ENCODE measurements around the gene AHSA1. TPM values are rescaled to one million over a fixed set of nuclear protein-coding genes. Genes with fewer than 3 reads are reported as not detected.

Gene AHSA1
- total RNA-seq, 1 donor from 2014 or later, result 190 TPM

DNA sequence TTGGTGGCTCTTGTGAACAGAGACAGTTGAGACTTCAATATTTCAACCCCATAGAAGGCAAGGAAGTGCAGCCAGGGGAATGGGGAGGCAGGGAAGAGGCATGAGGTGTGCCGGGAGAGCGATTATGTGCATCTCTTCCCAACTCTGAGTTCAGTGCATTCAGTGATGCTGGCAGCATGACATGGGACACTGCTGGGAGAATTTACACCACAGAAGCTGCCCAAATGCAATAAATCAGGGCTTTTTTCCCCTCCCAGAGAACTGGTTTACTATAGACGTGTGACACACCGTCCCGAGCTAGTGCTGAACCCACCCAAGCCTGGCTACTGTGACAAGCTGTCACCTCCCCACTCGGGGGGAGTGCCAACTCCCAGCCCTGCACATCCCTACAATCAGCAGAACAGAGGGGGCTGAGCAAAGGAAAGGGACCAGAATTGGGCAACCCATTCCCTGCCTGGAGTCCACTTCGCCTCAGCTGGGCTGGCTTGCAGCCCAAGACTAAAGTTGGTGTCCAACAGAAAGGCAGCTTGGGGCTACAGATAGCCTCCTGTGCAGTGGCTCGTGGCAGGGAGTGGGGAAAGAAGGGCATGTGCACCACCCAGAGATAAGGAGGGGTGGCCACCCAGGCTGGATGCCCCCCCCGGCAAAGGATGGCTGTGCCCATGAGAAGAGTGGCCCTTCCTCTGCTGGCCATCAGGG is 16.7 kb downstream of the AHSA1 start:
- Mint-ChIP-seq H3K27me3 (ENCODE audit: low read depth) (no peaks in the 10 kb centered on the region), H3K9me3 (no peaks in the 10 kb centered on the region), H3K27ac (ENCODE audit: unreplicated experiment) (no peak overlapping the region), H3K4me3 (no peak overlapping the region), H3K4me1 (peaks cover 5% of the 10 kb centered on the region), H3K36me3 (ENCODE audit: low read depth) (no peaks in the 10 kb centered on the region)
- TF ChIP-seq CTCF (conservative IDR thresholded peaks at IDR 0.05), result no peak
- no peak for DNase-seq (ENCODE audit: low read depth, low spot score)

- H3K27me3 Mint-ChIP-seq (ENCODE audit: low read depth), result no peaks in the 10 kb centered on the region
- H3K4me3 Mint-ChIP-seq, result no peak overlapping the region
- peaks cover 5% of the 10 kb centered on the region for H3K4me1 Mint-ChIP-seq
- no peak for TF ChIP-seq CTCF (conservative IDR thresholded peaks at IDR 0.05)
- no peaks in the 10 kb centered on the region for H3K9me3 Mint-ChIP-seq
- no peaks in the 10 kb centered on the region for H3K36me3 Mint-ChIP-seq (ENCODE audit: low read depth)
- H3K27ac Mint-ChIP-seq (ENCODE audit: unreplicated experiment), result peak overlapping the region; percentile 5
- DNase-seq (ENCODE audit: low read depth, low spot score), result no peak
Measured at GRCh38 chr14:77475432-77476115, 17.7 kb downstream of the AHSA1 start.

DNA sequence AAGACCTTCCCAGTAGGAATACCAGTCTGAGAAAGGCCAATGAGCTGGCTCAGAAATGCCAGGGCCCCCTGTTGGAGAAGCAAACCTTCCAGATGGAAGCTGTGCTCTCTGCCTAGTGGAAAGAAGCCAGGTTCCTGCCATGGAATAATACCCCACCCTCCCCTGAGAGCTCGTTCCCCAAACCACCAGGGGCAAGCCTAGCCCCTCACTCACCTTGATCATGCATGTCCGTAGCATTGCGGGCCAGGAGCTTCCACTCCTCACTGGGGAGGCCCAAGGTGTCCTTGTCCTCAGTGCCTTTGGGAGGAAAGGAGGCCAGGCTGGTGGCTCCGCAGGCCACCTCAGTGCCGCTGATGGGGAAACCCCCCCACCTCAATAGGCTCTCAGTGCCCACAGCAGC is 20.1 kb downstream of the AHSA1 start:
- Mint-ChIP-seq H3K27me3 (ENCODE audit: low read depth) (no peaks in the 10 kb centered on the region), H3K4me3 (no peak overlapping the region), H3K4me1 (no peaks in the 10 kb centered on the region), H3K36me3 (ENCODE audit: low read depth) (no peaks in the 10 kb centered on the region), H3K9me3 (no peaks in the 10 kb centered on the region), H3K27ac (ENCODE audit: unreplicated experiment) (no peak overlapping the region)
- TF ChIP-seq CTCF (conservative IDR thresholded peaks at IDR 0.05), result no peak
- DNase-seq (ENCODE audit: low read depth, low spot score), result no peak

DNA sequence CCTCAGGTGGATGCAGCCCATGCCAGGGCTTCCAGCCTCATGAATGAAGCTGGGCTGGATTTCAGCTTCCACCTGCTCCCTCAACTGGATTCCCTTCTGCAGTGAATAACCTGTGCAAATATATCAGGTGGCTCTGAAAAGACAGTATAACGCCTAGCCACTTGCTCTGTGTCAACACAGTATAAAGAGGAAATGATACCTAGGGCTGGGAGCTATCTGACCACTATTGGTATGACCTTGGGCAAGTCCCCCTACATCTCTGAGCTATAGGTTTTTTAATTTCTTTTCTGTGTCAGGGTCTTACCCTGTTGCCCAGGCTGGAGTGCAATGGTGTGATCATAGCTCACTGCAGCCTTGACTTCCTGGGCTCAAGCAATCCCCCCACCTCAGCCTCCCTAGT is 20.9 kb downstream of the AHSA1 start:
- Mint-ChIP-seq H3K36me3 (ENCODE audit: low read depth) (no peaks in the 10 kb centered on the region), H3K27me3 (ENCODE audit: low read depth) (no peaks in the 10 kb centered on the region), H3K4me1 (no peaks in the 10 kb centered on the region), H3K4me3 (no peak overlapping the region), H3K27ac (ENCODE audit: unreplicated experiment) (no peak overlapping the region), H3K9me3 (no peaks in the 10 kb centered on the region)
- no peak for DNase-seq (ENCODE audit: low read depth, low spot score)
- no peak for TF ChIP-seq CTCF (conservative IDR thresholded peaks at IDR 0.05)

- Mint-ChIP-seq H3K27ac (ENCODE audit: unreplicated experiment) (no peak overlapping the region), H3K9me3 (no peaks in the 10 kb centered on the region), H3K36me3 (ENCODE audit: low read depth) (no peaks in the 10 kb centered on the region), H3K27me3 (ENCODE audit: low read depth) (no peaks in the 10 kb centered on the region), H3K4me1 (no peaks in the 10 kb centered on the region), H3K4me3 (no peak overlapping the region)
- no peak for TF ChIP-seq CTCF (conservative IDR thresholded peaks at IDR 0.05)
- no peak for DNase-seq (ENCODE audit: low read depth, low spot score)
Measured at GRCh38 chr14:77482422-77482821, 24.5 kb downstream of the AHSA1 start.
